CD8-positive, alpha-beta memory T cell (primary cell): ENCODE results near the gene ACAT2. TPM values are rescaled to one million over a fixed set of nuclear protein-coding genes. Genes with fewer than 3 reads are reported as not detected.
"Not testable (repeated sequence)": the region's sequence is repeated elsewhere in the genome, so short reads cannot be mapped to it uniquely, and the experiment has no call there.

Experiments used
- CTCF ChIA-PET: fragments of 350-600 bp; sonication (Branson Sonifier 250); formaldehyde crosslinking; loops from one replicate; lab custom pipeline; 2021; ENCODE audit warnings: antibody characterized with exemption; lab: Charles Lee
- POLR2A ChIA-PET: fragments of 350-600 bp; sonication (Branson Sonifier 250); formaldehyde crosslinking; loops from one replicate; lab custom pipeline; 2021; ENCODE audit warnings: antibody characterized with exemption; lab: Charles Lee
- DNase-seq, 5 donors: peaks; one replicate each; pipeline versions ENCODE4 v3.0.0 to v3.0.0-alpha.2; 2020 to 2022; ENCODE audit warnings: mixed read lengths in 1 of 5
- H3K27ac ChIP-seq: one replicate; pipeline ENCODE4 v1.7.0; 2013; ENCODE audit warnings: low read depth, mild to moderate bottlenecking, low read length, moderate library complexity
- H3K27me3 ChIP-seq: 2 replicates; pipeline ENCODE4 v1.7.0; 2013; ENCODE audit warnings: low read length, mild to moderate bottlenecking; ENCODE audit not compliant: insufficient read depth, poor library complexity, severe bottlenecking
- H3K36me3 ChIP-seq: 2 replicates; pipeline ENCODE4 v1.7.0; 2013; ENCODE audit warnings: mild to moderate bottlenecking, low read length, moderate library complexity; ENCODE audit not compliant: insufficient read depth
- H3K4me1 ChIP-seq: 2 replicates; pipeline ENCODE4 v1.7.0; 2013; ENCODE audit warnings: mild to moderate bottlenecking, low read length, moderate library complexity; ENCODE audit not compliant: insufficient read depth
- H3K4me3 ChIP-seq: 2 replicates; pipeline ENCODE4 v1.7.0; 2013; ENCODE audit warnings: mild to moderate bottlenecking, low read length
- H3K9me3 ChIP-seq: 2 replicates; pipeline ENCODE4 v1.7.0; 2013; ENCODE audit warnings: mild to moderate bottlenecking, low read length
- H3K27ac Mint-ChIP-seq, 8 donors: one replicate each; pipeline ENCODE4 v1.8.0; 2020 to 2021; ENCODE audit warnings: mixed read lengths in 8 of 8, mild to moderate bottlenecking in 6 of 8, inconsistent platforms in 3 of 8, moderate library complexity in 3 of 8
- H3K27me3 Mint-ChIP-seq, 2 donors: one replicate each; pipeline ENCODE4 v1.8.0; 2020 to 2021; ENCODE audit warnings: mixed read lengths in 2 of 2, mild to moderate bottlenecking in 1 of 2, moderate library complexity in 1 of 2
- H3K36me3 Mint-ChIP-seq, 3 donors: one replicate each; pipeline ENCODE4 v1.8.0; 2020 to 2021; ENCODE audit warnings: mixed read lengths in 3 of 3, inconsistent platforms in 1 of 3, mild to moderate bottlenecking in 1 of 3
- H3K4me1 Mint-ChIP-seq, 3 donors: one replicate each; pipeline ENCODE4 v1.8.0; 2020 to 2021; ENCODE audit warnings: mixed read lengths in 3 of 3, inconsistent platforms in 1 of 3, mild to moderate bottlenecking in 1 of 3
- H3K4me3 Mint-ChIP-seq, 7 donors: one replicate each; pipeline ENCODE4 v1.8.0; 2020 to 2021; ENCODE audit warnings: mixed read lengths in 7 of 7, mild to moderate bottlenecking in 6 of 7, moderate library complexity in 4 of 7, inconsistent platforms in 2 of 7
- H3K9me3 Mint-ChIP-seq, 5 donors: one replicate each; pipeline ENCODE4 v1.8.0; 2020 to 2022; ENCODE audit warnings: mixed read lengths in 5 of 5, mild to moderate bottlenecking in 3 of 5, moderate library complexity in 2 of 5, inconsistent platforms in 1 of 5
- polyA plus RNA-seq: library from polyadenylated mRNA; unstranded; fragments of 300-500 nt; fragmentation: Illumina TruSeq; gene quantifications from one replicate; pipeline ENCODE4 v1.2.3, GENCODE V29; 2021
- total RNA-seq, 2 experiments: library from RNA; stranded (reverse); gene quantifications; one replicate each; pipeline ENCODE4 v1.2.3, GENCODE V29; 2021

ACAT2 gene
- total and polyA plus RNA-seq, 3 experiments from 2014 or later: 33.3 to 69.7 (median 68.8) TPM

GRCh38 chr6:159748127-159748526 is 13.7 kb upstream of the ACAT2 start:
- Mint-ChIP-seq H3K36me3 (peaks cover 6 to 94% (median 33%) of the 10 kb centered on the region in 3 donors), H3K4me1 (peaks cover 10 to 33% (median 15%) of the 10 kb centered on the region in 3 donors)
- DNase-seq, H3K27me3 Mint-ChIP-seq, H3K4me1 ChIP-seq, H3K9me3 ChIP-seq, H3K4me3 Mint-ChIP-seq, H3K27me3 ChIP-seq, H3K9me3 Mint-ChIP-seq, POLR2A ChIA-PET, H3K4me3 ChIP-seq, H3K27ac ChIP-seq, H3K27ac Mint-ChIP-seq: not testable (repeated sequence)
- H3K36me3 ChIP-seq: peaks cover 54% of the 10 kb centered on the region
- CTCF ChIA-PET: interaction anchor here (1.5 to 2.2 kb wide), 2 partner anchors 21 to 57 kb away, joined by 4 to 5 read pairs; partner anchors contain the start of gene WTAP

DNA sequence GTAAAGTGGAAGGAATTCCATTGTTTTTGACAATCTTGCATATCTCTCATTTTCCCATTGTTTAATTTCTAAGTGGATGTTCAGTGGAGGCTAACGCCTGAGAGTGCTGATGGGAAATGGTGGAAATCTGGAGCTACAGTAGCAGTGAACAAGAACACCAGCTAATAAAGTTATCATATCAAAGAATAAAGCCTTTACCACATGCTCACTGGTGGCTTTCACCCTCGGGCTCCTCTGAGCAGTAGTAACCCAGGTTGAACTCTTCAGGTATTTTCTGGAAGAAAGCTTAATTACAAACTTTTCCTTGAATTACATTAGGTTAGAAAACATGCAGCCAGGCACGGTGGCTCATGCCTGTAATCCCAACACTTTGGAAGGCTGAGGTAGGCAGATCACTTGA is 10.4 kb upstream of the ACAT2 start:
- H3K4me3 ChIP-seq: no peak overlapping the region
- no peaks in the 10 kb centered on the region for H3K9me3 ChIP-seq
- Mint-ChIP-seq H3K4me3 (no peak overlapping the region), H3K27me3 (no peaks in the 10 kb centered on the region), H3K9me3 (no peaks in the 10 kb centered on the region), H3K36me3 (peaks cover 5 to 92% (median 24%) of the 10 kb centered on the region in 3 donors), H3K4me1 (peaks cover 0 to 21% (median 4%) of the 10 kb centered on the region in 3 donors), H3K27ac (no peak overlapping the region)
- no peak overlapping the region for H3K27ac ChIP-seq
- no peak for DNase-seq
- H3K4me1 ChIP-seq: no peaks in the 10 kb centered on the region
- no peaks in the 10 kb centered on the region for H3K27me3 ChIP-seq
- POLR2A ChIA-PET: interaction anchor here (0.7 kb wide), 1 partner anchor 25 kb away, joined by 3 read pairs; no protein-coding TSS in a partner anchor
- H3K36me3 ChIP-seq: peaks cover 49% of the 10 kb centered on the region
- CTCF ChIA-PET: interaction anchor here (1.3 to 1.5 kb wide), 2 partner anchors 10 to 14 kb away, joined by 3 to 4 read pairs; partner anchors contain the start of gene ACAT2

DNA sequence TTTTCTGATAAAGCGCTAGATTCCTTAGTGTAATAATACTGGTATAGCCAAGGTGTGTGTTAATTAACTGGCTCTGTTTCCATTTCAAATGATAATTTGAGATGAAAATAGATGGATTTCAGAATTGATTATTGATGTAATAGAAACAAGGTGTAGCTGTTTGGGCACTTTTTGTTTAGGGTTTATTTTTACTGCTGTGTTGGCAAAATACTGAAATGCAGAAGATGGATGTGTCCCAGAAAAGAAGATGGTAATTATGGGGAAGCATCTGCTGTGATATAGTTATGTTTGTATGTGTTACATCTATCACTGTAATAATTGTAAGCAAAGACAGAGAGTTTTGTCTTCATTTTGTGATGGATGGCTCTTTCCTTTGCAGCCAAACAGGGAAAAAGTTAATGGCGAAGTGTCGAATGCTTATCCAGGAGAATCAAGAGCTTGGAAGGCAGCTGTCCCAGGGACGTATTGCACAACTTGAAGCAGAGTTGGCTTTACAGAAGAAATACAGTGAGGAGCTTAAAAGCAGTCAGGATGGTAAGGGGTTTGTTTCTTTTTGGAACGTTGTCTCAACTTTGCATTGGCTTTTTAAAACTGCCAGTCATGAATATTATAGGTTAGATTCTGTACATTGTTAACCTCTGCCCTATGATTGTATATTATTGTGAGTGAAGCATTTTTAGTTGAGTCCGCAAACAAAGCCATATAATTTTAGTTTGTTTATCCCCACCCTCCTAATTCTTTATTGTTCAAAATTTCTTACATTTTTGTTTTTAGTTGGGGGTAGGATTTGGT is 8.6 kb upstream of the ACAT2 start:
- Histone ChIP-seq H3K36me3 (peaks cover 43% of the 10 kb centered on the region), H3K27me3 (no peaks in the 10 kb centered on the region), H3K9me3 (no peaks in the 10 kb centered on the region), H3K4me3 (no peak overlapping the region), H3K4me1 (no peaks in the 10 kb centered on the region), H3K27ac (no peak overlapping the region)
- Mint-ChIP-seq H3K9me3 (no peaks in the 10 kb centered on the region), H3K27ac (peak overlapping the region in 5 of 8 donors; percentile 5 to 52 (median 34)), H3K4me1 (peaks cover 0 to 28% (median 4%) of the 10 kb centered on the region in 3 donors), H3K4me3 (no peak overlapping the region), H3K27me3 (no peaks in the 10 kb centered on the region), H3K36me3 (peaks cover 5 to 91% (median 27%) of the 10 kb centered on the region in 3 donors)
- no peak for DNase-seq
- CTCF ChIA-PET: no interaction called here
- POLR2A ChIA-PET: no interaction called here

DNA sequence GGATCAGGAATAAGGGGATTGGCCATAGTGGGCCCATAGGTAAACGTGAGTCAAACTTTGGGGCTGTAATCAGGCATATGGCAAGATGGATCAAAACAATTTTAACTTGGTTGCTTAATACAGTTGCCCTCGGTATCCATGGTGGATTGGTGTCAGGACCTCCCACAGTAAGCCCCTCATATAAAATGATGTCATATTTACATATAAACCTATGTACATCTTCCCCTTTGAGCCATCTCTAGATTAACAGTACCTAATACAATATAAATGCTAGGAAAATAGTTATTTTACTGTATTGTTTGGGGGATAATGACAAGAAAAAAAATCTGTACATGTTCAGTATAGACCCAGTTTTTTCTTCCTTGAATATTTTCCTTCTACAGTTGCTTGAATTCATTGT is 7.4 kb upstream of the ACAT2 start:
- CTCF ChIA-PET: no interaction called here
- POLR2A ChIA-PET: no interaction called here
- H3K36me3 Mint-ChIP-seq: peaks cover 5 to 84% (median 20%) of the 10 kb centered on the region in 3 donors

GRCh38 chr6:159754959-159755914 is 6.6 kb upstream of the ACAT2 start:
- peaks cover 5 to 78% (median 13%) of the 10 kb centered on the region in 3 donors for H3K36me3 Mint-ChIP-seq
- CTCF ChIA-PET: no interaction called here

More for the DNA sequence above, 7.4 kb upstream of the ACAT2 start:
- no peak for DNase-seq
- H3K27ac Mint-ChIP-seq: no peak overlapping the region
- Histone ChIP-seq H3K27ac (no peak overlapping the region), H3K4me3 (no peak overlapping the region), H3K9me3 (no peaks in the 10 kb centered on the region), H3K36me3 (peaks cover 38% of the 10 kb centered on the region), H3K27me3 (no peaks in the 10 kb centered on the region), H3K4me1 (no peaks in the 10 kb centered on the region)
- H3K4me1 Mint-ChIP-seq: peaks cover 0 to 32% (median 5%) of the 10 kb centered on the region in 3 donors
- no peaks in the 10 kb centered on the region for H3K27me3 Mint-ChIP-seq
- H3K4me3 Mint-ChIP-seq: no peak overlapping the region
- no peaks in the 10 kb centered on the region for H3K9me3 Mint-ChIP-seq

DNA sequence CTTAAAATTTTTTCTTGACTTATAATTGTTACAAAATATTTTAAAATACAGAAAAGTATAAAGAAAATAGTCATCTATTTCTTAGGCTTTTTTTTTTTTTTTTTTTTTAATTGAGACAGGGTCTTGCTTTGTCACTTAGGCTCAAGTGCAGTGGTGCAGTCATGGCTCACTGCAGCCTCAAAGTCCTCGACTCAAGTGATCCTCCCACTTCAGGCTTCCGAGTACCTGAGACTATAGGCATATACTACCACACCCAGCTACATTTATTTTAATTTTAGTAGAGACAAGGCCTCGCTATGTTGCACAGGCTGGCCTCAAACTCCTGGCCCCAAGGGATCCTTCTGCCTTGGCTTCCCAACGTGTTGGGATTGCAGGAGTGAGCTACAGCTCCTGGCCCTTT is 5.3 kb upstream of the ACAT2 start:
- DNase-seq: no peak
- H3K36me3 Mint-ChIP-seq: peaks cover 5 to 71% (median 13%) of the 10 kb centered on the region in 3 donors
- no peaks in the 10 kb centered on the region for H3K27me3 ChIP-seq
- peak overlapping the region in 2 of 8 donors; percentile 45 to 89 for H3K27ac Mint-ChIP-seq
- ChIA-PET CTCF (interaction anchor here (0.8 to 1.4 kb wide), 2 partner anchors 13 to 38 kb away, joined by 3 to 4 read pairs; no protein-coding TSS in a partner anchor), POLR2A (no interaction called here)
- no peaks in the 10 kb centered on the region for H3K27me3 Mint-ChIP-seq
- H3K27ac ChIP-seq: no peak overlapping the region
- H3K4me1 Mint-ChIP-seq: peaks cover 16 to 42% (median 17%) of the 10 kb centered on the region in 3 donors
- H3K4me1 ChIP-seq: peaks cover 8% of the 10 kb centered on the region
- H3K9me3 ChIP-seq: no peaks in the 10 kb centered on the region
- H3K4me3 ChIP-seq: no peak overlapping the region
- H3K36me3 ChIP-seq: peaks cover 38% of the 10 kb centered on the region
- H3K4me3 Mint-ChIP-seq: no peak overlapping the region
- H3K9me3 Mint-ChIP-seq: no peaks in the 10 kb centered on the region

More at GRCh38 chr6:159754959-159755914, 6.6 kb upstream of the ACAT2 start:
- Histone ChIP-seq H3K27me3 (no peaks in the 10 kb centered on the region), H3K36me3 (peaks cover 38% of the 10 kb centered on the region), H3K27ac (no peak overlapping the region), H3K4me3 (no peak overlapping the region), H3K4me1 (no peaks in the 10 kb centered on the region), H3K9me3 (no peaks in the 10 kb centered on the region)
- no peak for DNase-seq
- Mint-ChIP-seq H3K27me3 (no peaks in the 10 kb centered on the region), H3K9me3 (no peaks in the 10 kb centered on the region), H3K4me3 (peak overlapping the region in 1 of 7 donors; percentile 26), H3K27ac (peak overlapping the region; percentile 27 to 86 (median 58)), H3K4me1 (peaks cover 6 to 31% (median 8%) of the 10 kb centered on the region in 3 donors)
- POLR2A ChIA-PET: no interaction called here

GRCh38 chr6:159758031-159759001 is 3.5 kb upstream of the ACAT2 start:
- Mint-ChIP-seq H3K27ac (peak overlapping the region in 7 of 8 donors; percentile 17 to 90 (median 61)), H3K4me3 (peak overlapping the region in 3 of 7 donors; percentile 29 to 46 (median 42)), H3K36me3 (peaks cover 5 to 67% (median 13%) of the 10 kb centered on the region in 3 donors), H3K9me3 (no peaks in the 10 kb centered on the region), H3K4me1 (peaks cover 22 to 47% (median 24%) of the 10 kb centered on the region in 3 donors), H3K27me3 (no peaks in the 10 kb centered on the region)
- DNase-seq: no peak
- H3K4me1 ChIP-seq: peaks cover 17% of the 10 kb centered on the region
- POLR2A ChIA-PET: interaction anchor here (1.4 kb wide), 1 partner anchor 31 kb away, joined by 4 read pairs; the partner anchor contains the start of gene TCP1
- H3K27me3 ChIP-seq: no peaks in the 10 kb centered on the region
- peaks cover 30% of the 10 kb centered on the region for H3K36me3 ChIP-seq
- H3K4me3 ChIP-seq: no peak overlapping the region
- H3K27ac ChIP-seq: no peak overlapping the region
- CTCF ChIA-PET: no interaction called here
- H3K9me3 ChIP-seq: no peaks in the 10 kb centered on the region
